Naive thymus-derived CD8-positive, alpha-beta T cell (primary cell): ENCODE results near the gene IRAK2. TPM values are rescaled to one million over a fixed set of nuclear protein-coding genes. Genes with fewer than 3 reads are reported as not detected.
A peak's percentile ranks its signal among the peaks of the same experiment; 100 is the strongest.

Source experiments
- ATAC-seq, 2 donors: fragments of 150-1000 bp; cut with Tn5 transposase in 1 of 2; sonication (Bioruptor Pico), chemical (Tn5 transposase) in 1 of 2; 1 replicate in 1 of 2; 2 replicates in 1 of 2; pipeline ENCODE4 v1.10.0; 2021; ENCODE audit warnings: mild to moderate bottlenecking in 2 of 2, moderate library complexity in 2 of 2
- POLR2A ChIA-PET: fragments of 350-600 bp; sonication (Branson Sonifier 250); formaldehyde crosslinking; loops from one replicate; lab custom pipeline; 2021; ENCODE audit warnings: antibody characterized with exemption; lab: Charles Lee
- DNase-seq, 10 donors: peaks; one replicate each; pipeline versions ENCODE4 v3.0.0 to v3.0.0-alpha.2; 2020 to 2022
- H3K27ac Mint-ChIP-seq, 10 donors: one replicate each; pipeline ENCODE4 v1.8.0; 2020 to 2022; ENCODE audit warnings: mild to moderate bottlenecking in 10 of 10, mixed read lengths in 10 of 10, moderate library complexity in 4 of 10, inconsistent platforms in 1 of 10
- H3K27me3 Mint-ChIP-seq, 5 donors: one replicate each; pipeline ENCODE4 v1.8.0; 2021 to 2022; ENCODE audit warnings: mixed read lengths in 5 of 5
- H3K36me3 Mint-ChIP-seq, 3 donors: one replicate each; pipeline ENCODE4 v1.8.0; 2020 to 2022; ENCODE audit warnings: mixed read lengths in 3 of 3, mild to moderate bottlenecking in 2 of 3, inconsistent platforms in 1 of 3
- H3K4me1 Mint-ChIP-seq, 4 donors: one replicate each; pipeline ENCODE4 v1.8.0; 2021 to 2022; ENCODE audit warnings: mixed read lengths in 4 of 4
- H3K4me3 Mint-ChIP-seq, 10 donors: one replicate each; pipeline ENCODE4 v1.8.0; 2020 to 2022; ENCODE audit warnings: mild to moderate bottlenecking in 10 of 10, mixed read lengths in 10 of 10, moderate library complexity in 6 of 10, inconsistent platforms in 1 of 10
- H3K9me3 Mint-ChIP-seq, 9 donors: one replicate each; pipeline ENCODE4 v1.8.0; 2020 to 2022; ENCODE audit warnings: mixed read lengths in 9 of 9, mild to moderate bottlenecking in 3 of 9, inconsistent platforms in 1 of 9, moderate library complexity in 1 of 9
- polyA plus RNA-seq, 3 donors: library from polyadenylated mRNA; unstranded; fragments of 300-500 nt; fragmentation: Illumina TruSeq; gene quantifications; one replicate each; pipeline ENCODE4 v1.2.3, GENCODE V29; 2021
- total RNA-seq, 8 experiments: library from RNA in 2 of 8; stranded (reverse) in 2 of 8; gene quantifications; one replicate each; pipeline ENCODE4 v1.2.3 and lab custom pipeline; 2021 to 2026

The IRAK2 gene
- total and polyA plus RNA-seq, 5 experiments from 2014 or later: 2.9 to 6.0 (median 4.4) TPM

- POLR2A ChIA-PET: interaction anchor here (0.6 to 5.4 kb wide), 18 partner anchors 7 to 797 kb away, joined by 3 to 58 read pairs (median 6); partner anchors contain the start of genes BRK1, CRELD1, IRAK2 and SEC13
- no peaks in the 10 kb centered on the region for H3K36me3 Mint-ChIP-seq
- H3K9me3 Mint-ChIP-seq: no peaks in the 10 kb centered on the region
- ATAC-seq (peak in 1 of 2 donors; percentile 5), DNase-seq (peak in 1 of 10 donors; percentile 2)
- peak overlapping the region; percentile 95 to 99 (median 98) for H3K27ac Mint-ChIP-seq
- peaks cover 56 to 92% (median 83%) of the 10 kb centered on the region in 4 donors for H3K4me1 Mint-ChIP-seq
- H3K27me3 Mint-ChIP-seq: no peaks in the 10 kb centered on the region
- peak overlapping the region; percentile 74 to 91 (median 83) for H3K4me3 Mint-ChIP-seq
Observed at GRCh38 chr3:10193692-10194327, 29.1 kb downstream of the IRAK2 start.

- peak overlapping the region; percentile 95 to 99 (median 98) for H3K27ac Mint-ChIP-seq
- peaks cover 56 to 92% (median 83%) of the 10 kb centered on the region in 4 donors for H3K4me1 Mint-ChIP-seq
- DNase-seq: peak; percentile 22 to 82 (median 66)
- H3K4me3 Mint-ChIP-seq: peak overlapping the region; percentile 74 to 91 (median 83)
- POLR2A ChIA-PET: interaction anchor here (0.5 to 5.4 kb wide), 23 partner anchors 8 to 798 kb away, joined by 3 to 58 read pairs (median 6); partner anchors contain the start of genes BRK1, CRELD1, IRAK2 and SEC13
- H3K9me3 Mint-ChIP-seq: no peaks in the 10 kb centered on the region
- no peaks in the 10 kb centered on the region for H3K27me3 Mint-ChIP-seq
- ATAC-seq: peak; percentile 71 to 81
- H3K36me3 Mint-ChIP-seq: no peaks in the 10 kb centered on the region
Observed at GRCh38 chr3:10194328-10195071, 29.8 kb downstream of the IRAK2 start.

- H3K27me3 Mint-ChIP-seq: no peaks in the 10 kb centered on the region
- H3K4me1 Mint-ChIP-seq: peaks cover 55 to 93% (median 80%) of the 10 kb centered on the region in 4 donors
- POLR2A ChIA-PET: interaction anchor here (0.6 to 5.4 kb wide), 11 partner anchors 9 to 262 kb away, joined by 3 to 58 read pairs (median 14); partner anchors contain the start of genes BRK1, CRELD1, IRAK2 and TATDN2
- H3K27ac Mint-ChIP-seq: peak overlapping the region; percentile 95 to 99 (median 98)
- DNase-seq (no peak), ATAC-seq (no peak)
- peak overlapping the region; percentile 74 to 91 (median 83) for H3K4me3 Mint-ChIP-seq
- H3K36me3 Mint-ChIP-seq: no peaks in the 10 kb centered on the region
- H3K9me3 Mint-ChIP-seq: no peaks in the 10 kb centered on the region
Observed at GRCh38 chr3:10195366-10196089, 30.8 kb downstream of the IRAK2 start.

- POLR2A ChIA-PET: interaction anchor here (0.7 to 5.4 kb wide), 3 partner anchors 10 to 26 kb away, joined by 4 to 58 read pairs (median 17); no protein-coding TSS in a partner anchor
- no peak for DNase-seq
Observed at GRCh38 chr3:10196389-10197052, 31.8 kb downstream of the IRAK2 start.

GRCh38 chr3:10198226-10198625 is 33.5 kb downstream of the IRAK2 start:
- Mint-ChIP-seq H3K27ac (peak overlapping the region; percentile 41 to 96 (median 92)), H3K9me3 (no peaks in the 10 kb centered on the region), H3K4me3 (peak overlapping the region in 9 of 10 donors; percentile 33 to 87 (median 75)), H3K27me3 (no peaks in the 10 kb centered on the region), H3K36me3 (peaks cover 0 to 14% (median 11%) of the 10 kb centered on the region in 3 donors), H3K4me1 (peaks cover 37 to 86% (median 67%) of the 10 kb centered on the region in 4 donors)
- ATAC-seq (no peak), DNase-seq (no peak)
- POLR2A ChIA-PET: interaction anchor here (0.7 kb wide), 1 partner anchor 46 kb away, joined by 3 read pairs; no protein-coding TSS in a partner anchor

More at GRCh38 chr3:10196389-10197052, 31.8 kb downstream of the IRAK2 start:
- H3K4me3 Mint-ChIP-seq: peak overlapping the region in 8 of 10 donors; percentile 14 to 88 (median 49)
- H3K9me3 Mint-ChIP-seq: no peaks in the 10 kb centered on the region
- H3K36me3 Mint-ChIP-seq: peaks cover 0 to 8% (median 6%) of the 10 kb centered on the region in 3 donors
- H3K27ac Mint-ChIP-seq: peak overlapping the region; percentile 57 to 99 (median 87)
- H3K27me3 Mint-ChIP-seq: no peaks in the 10 kb centered on the region
- ATAC-seq: no peak
- peaks cover 52 to 94% (median 79%) of the 10 kb centered on the region in 4 donors for H3K4me1 Mint-ChIP-seq

- peak; percentile 26 to 80 (median 59) for DNase-seq
- POLR2A ChIA-PET: interaction anchor here (0.5 to 1.6 kb wide), 15 partner anchors 9 to 266 kb away, joined by 3 to 11 read pairs (median 5); partner anchors contain the start of genes CRELD1, IRAK2 and VHL
- peaks cover 31 to 81% (median 60%) of the 10 kb centered on the region in 4 donors for H3K4me1 Mint-ChIP-seq
- H3K36me3 Mint-ChIP-seq: peaks cover 0 to 14% (median 11%) of the 10 kb centered on the region in 3 donors
- H3K27ac Mint-ChIP-seq: peak overlapping the region; percentile 83 to 96 (median 93)
- no peaks in the 10 kb centered on the region for H3K27me3 Mint-ChIP-seq
- H3K9me3 Mint-ChIP-seq: no peaks in the 10 kb centered on the region
- ATAC-seq: peak; percentile 65 to 70
- peak overlapping the region; percentile 36 to 87 (median 78) for H3K4me3 Mint-ChIP-seq
Observed at GRCh38 chr3:10198761-10199649, 34.3 kb downstream of the IRAK2 start.

GRCh38 chr3:10204921-10205320 is 40.2 kb downstream of the IRAK2 start:
- H3K27me3 Mint-ChIP-seq: no peaks in the 10 kb centered on the region
- H3K36me3 Mint-ChIP-seq: peaks cover 0 to 24% (median 19%) of the 10 kb centered on the region in 3 donors
- ATAC-seq: no peak
- no peaks in the 10 kb centered on the region for H3K9me3 Mint-ChIP-seq
- H3K4me1 Mint-ChIP-seq: peaks cover 3 to 26% (median 17%) of the 10 kb centered on the region in 4 donors
- peak overlapping the region in 1 of 10 donors; percentile 41 for H3K27ac Mint-ChIP-seq
- POLR2A ChIA-PET: interaction anchor here (0.5 to 1.1 kb wide), 4 partner anchors 13 to 84 kb away, joined by 3 to 5 read pairs (median 3); no protein-coding TSS in a partner anchor
- DNase-seq: no peak
- H3K4me3 Mint-ChIP-seq: no peak overlapping the region

- H3K4me1 Mint-ChIP-seq: peaks cover 3 to 23% (median 15%) of the 10 kb centered on the region in 4 donors
- peak overlapping the region in 5 of 10 donors; percentile 15 to 65 (median 51) for H3K27ac Mint-ChIP-seq
- POLR2A ChIA-PET: interaction anchor here (0.5 kb wide), 1 partner anchor 77 kb away, joined by 5 read pairs; no protein-coding TSS in a partner anchor
- H3K4me3 Mint-ChIP-seq: no peak overlapping the region
- DNase-seq (no peak), ATAC-seq (no peak)
- no peaks in the 10 kb centered on the region for H3K27me3 Mint-ChIP-seq
- H3K9me3 Mint-ChIP-seq: no peaks in the 10 kb centered on the region
- H3K36me3 Mint-ChIP-seq: peaks cover 0 to 24% (median 20%) of the 10 kb centered on the region in 3 donors
Observed at GRCh38 chr3:10205451-10206165, 40.9 kb downstream of the IRAK2 start.

- peak overlapping the region in 1 of 10 donors; percentile 65 for H3K27ac Mint-ChIP-seq
- ATAC-seq: no peak
- DNase-seq: no peak
- H3K27me3 Mint-ChIP-seq: no peaks in the 10 kb centered on the region
- H3K4me3 Mint-ChIP-seq: no peak overlapping the region
- H3K4me1 Mint-ChIP-seq: peaks cover 3 to 18% (median 12%) of the 10 kb centered on the region in 4 donors
- peaks cover 0 to 20% (median 15%) of the 10 kb centered on the region in 3 donors for H3K36me3 Mint-ChIP-seq
- POLR2A ChIA-PET: no interaction called here
- H3K9me3 Mint-ChIP-seq: no peaks in the 10 kb centered on the region
Observed at GRCh38 chr3:10206166-10206511, 41.4 kb downstream of the IRAK2 start.
